Melanocyte of skin (primary cell): Measurements from ENCODE around the gene DAB1. TPM values are rescaled to one million over a fixed set of nuclear protein-coding genes. Genes with fewer than 3 reads are reported as not detected.

Source experiments
- total RNA-seq, 2 donors: library from RNA; depleted of rRNA; stranded (reverse); fragments of >200 nt; gene quantifications; 2 replicates each; pipeline ENCODE4 v1.2.3, GENCODE V29; 2012

The DAB1 gene
- total RNA-seq = not detected

DNA sequence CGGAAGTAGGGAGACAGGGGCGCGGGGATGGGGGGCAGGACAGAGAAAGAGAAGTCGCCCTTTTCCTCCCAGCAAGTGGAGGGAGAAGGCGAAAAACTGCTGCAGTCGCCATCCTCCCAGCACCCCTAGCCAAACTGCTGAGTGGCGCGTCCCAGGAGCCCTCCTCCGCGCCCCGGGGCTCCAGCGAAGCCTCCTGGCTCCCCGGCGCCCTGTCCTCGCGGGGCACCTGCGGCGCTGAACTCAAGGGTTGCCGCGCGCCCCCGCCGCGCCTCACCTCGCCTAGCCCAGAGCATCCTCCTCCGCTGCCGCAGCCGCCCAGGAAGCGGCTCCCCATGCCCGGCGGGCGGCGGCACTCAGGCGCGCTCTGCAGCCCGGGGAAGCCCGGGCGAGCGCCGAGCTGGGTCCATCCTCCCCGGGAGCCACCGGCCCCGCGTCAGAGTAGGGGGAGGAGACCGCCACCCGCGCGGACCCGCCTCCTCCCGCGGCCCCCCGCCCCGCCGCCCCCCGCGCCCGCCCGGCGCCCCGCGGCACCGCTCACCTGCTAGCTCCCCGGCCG, at the start of gene DAB1:
Gene DAB1, minus strand, starts transcription at position 405 of the 556 bp plus-strand sequence. CDS start 133,030 bp downstream, outside the sequence.

DNA sequence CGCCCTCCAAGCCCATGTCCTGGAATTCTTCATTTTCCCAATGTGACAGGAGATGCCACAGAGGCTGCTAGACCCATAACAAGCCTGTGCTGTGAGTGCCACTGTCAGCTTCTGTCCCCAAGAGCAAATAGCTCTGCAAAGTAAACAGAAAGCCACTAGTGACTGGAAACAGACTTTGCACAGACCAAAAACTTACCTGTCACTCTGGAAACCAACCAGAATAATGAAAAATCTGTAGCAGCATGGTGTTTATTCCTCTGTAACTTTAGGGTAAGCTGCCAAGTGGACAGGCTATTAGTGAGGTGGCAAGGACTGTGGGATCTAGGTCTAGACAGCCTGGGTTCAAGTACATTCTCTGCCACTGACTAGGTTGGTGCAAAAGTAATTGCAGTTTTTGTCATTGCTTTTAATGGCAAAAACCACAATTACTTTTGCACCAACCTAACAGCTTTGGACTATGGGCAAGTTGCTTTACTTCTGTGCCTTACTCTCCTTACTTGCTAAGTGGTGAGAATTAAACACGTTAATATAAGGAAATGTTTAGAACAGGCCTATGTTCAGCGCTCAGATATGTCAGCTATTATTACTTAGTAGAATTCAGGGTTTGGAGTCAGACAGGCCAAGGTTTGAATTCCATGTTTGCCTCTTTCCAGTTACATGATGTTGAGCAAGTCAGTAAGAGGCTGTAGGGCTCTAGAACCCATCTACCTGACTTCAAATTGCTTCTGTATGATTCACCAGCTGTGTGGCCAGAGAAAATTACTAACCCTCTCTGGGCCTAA, 457.8 kb downstream of the DAB1 start, which contains the start of gene C8B:
Gene C8B, minus strand, starts transcription at position 100 of the 782 bp plus-strand sequence. Its CDS starts 67 bp downstream, at position 33.

